Astrocyte (in vitro differentiated cells and primary cell): Measurements from ENCODE around the gene SOCS1. TPM values are rescaled to one million over a fixed set of nuclear protein-coding genes. Genes with fewer than 3 reads are reported as not detected.

ENCODE experiments used
- DNase-seq: peaks from one replicate; pipeline ENCODE4 v3.0.0-alpha.2; 2010; ENCODE audit warnings: low read depth
- FAIRE-seq: peaks from 2 replicates; lab custom pipeline; 2011; peaks lifted over from hg19 to GRCh38; lab: Jason Lieb, UNC
- H2AFZ ChIP-seq: 2 replicates; pipeline ENCODE4 v1.6.0; 2012; ENCODE audit warnings: low read depth, low read length, inconsistent platforms
- H3K27ac ChIP-seq: 2 replicates; pipeline ENCODE4 v1.5.1; 2011; ENCODE audit warnings: low read depth, low read length, inconsistent platforms
- H3K27me3 ChIP-seq: 2 replicates; pipeline ENCODE4 v1.6.0; 2011; ENCODE audit warnings: low read length, inconsistent platforms; ENCODE audit not compliant: insufficient read depth
- H3K36me3 ChIP-seq: 2 replicates; pipeline ENCODE4 v1.5.1; 2011; ENCODE audit warnings: low read length, inconsistent platforms; ENCODE audit not compliant: insufficient read depth
- H3K4me1 ChIP-seq: 2 replicates; pipeline ENCODE4 v1.5.1; 2011; ENCODE audit warnings: low read length, inconsistent platforms; ENCODE audit not compliant: insufficient read depth
- H3K4me2 ChIP-seq: 2 replicates; pipeline ENCODE4 v1.6.0; 2012; ENCODE audit warnings: low read length, inconsistent platforms
- H3K4me3 ChIP-seq: 2 replicates; pipeline ENCODE4 v1.5.1; 2011; ENCODE audit warnings: low read depth, mild to moderate bottlenecking, low read length, inconsistent platforms; ENCODE audit not compliant: insufficient read depth
- H3K79me2 ChIP-seq: 2 replicates; pipeline ENCODE4 v1.6.0; 2012; ENCODE audit warnings: mild to moderate bottlenecking, low read length, inconsistent platforms; ENCODE audit not compliant: insufficient read depth
- H3K9ac ChIP-seq: 2 replicates; pipeline ENCODE4 v1.6.0; 2012; ENCODE audit warnings: mild to moderate bottlenecking, low read length, inconsistent platforms
- H3K9me3 ChIP-seq: 2 replicates; pipeline ENCODE4 v1.5.1; 2012; ENCODE audit warnings: low read depth, mild to moderate bottlenecking, low read length, inconsistent platforms; ENCODE audit not compliant: insufficient read depth
- H4K20me1 ChIP-seq: 2 replicates; pipeline ENCODE4 v1.6.0; 2012; ENCODE audit warnings: low read length, inconsistent platforms; ENCODE audit not compliant: insufficient read depth
- H3K27ac Mint-ChIP-seq: one replicate; pipeline ENCODE4 v1.8.0; 2021; ENCODE audit warnings: mild to moderate bottlenecking, mixed read lengths; ENCODE audit not compliant: unreplicated experiment
- H3K27me3 Mint-ChIP-seq: one replicate; pipeline ENCODE4 v1.8.0; 2021; ENCODE audit warnings: low read depth, mixed read lengths; ENCODE audit not compliant: unreplicated experiment
- H3K36me3 Mint-ChIP-seq: one replicate; pipeline ENCODE4 v1.8.0; 2021; ENCODE audit warnings: low read depth, mixed read lengths; ENCODE audit not compliant: unreplicated experiment
- H3K4me1 Mint-ChIP-seq: one replicate; pipeline ENCODE4 v1.8.0; 2021; ENCODE audit warnings: low read depth, mixed read lengths; ENCODE audit not compliant: unreplicated experiment
- H3K4me3 Mint-ChIP-seq: one replicate; pipeline ENCODE4 v1.8.0; 2021; ENCODE audit warnings: mild to moderate bottlenecking, moderate library complexity, mixed read lengths; ENCODE audit not compliant: unreplicated experiment
- H3K9me3 Mint-ChIP-seq: one replicate; pipeline ENCODE4 v1.8.0; 2021; ENCODE audit warnings: mild to moderate bottlenecking, mixed read lengths; ENCODE audit not compliant: unreplicated experiment
- EZH2 ChIP-seq: IDR thresholded peaks from 2 replicates; pipeline ENCODE4 v1.6.1; 2012; ENCODE audit warnings: mild to moderate bottlenecking, low read length, inconsistent platforms; ENCODE audit not compliant: insufficient read depth
- total RNA-seq: library from RNA; stranded (reverse); gene quantifications from 2 replicates; pipeline ENCODE4 v1.2.1, GENCODE V29; 2021
- TF ChIP-seq, protein P1 (sequence below): IDR thresholded peaks from 2 replicates; pipeline ENCODE4 v1.5.1; 2011; ENCODE audit warnings: low read depth, mild to moderate bottlenecking, inconsistent platforms, low read length, moderate library complexity; ENCODE audit not compliant: insufficient read depth

SOCS1 gene
- total RNA-seq, 1 donor from 2014 or later: 16.0 TPM

GRCh38 chr16:11252482-11252931, 3.5 kb downstream of the SOCS1 start:
- DNase-seq: no peak
- no peak for FAIRE-seq
- Histone ChIP-seq H4K20me1 (peaks cover 47% of the 10 kb centered on the region), H3K27ac (peak overlapping the region; percentile 3), H3K27me3 (no peaks in the 10 kb centered on the region), H3K9ac (peak overlapping the region; percentile 33), H3K4me2 (peak overlapping the region; percentile 89), H3K36me3 (no peaks in the 10 kb centered on the region), H3K9me3 (no peaks in the 10 kb centered on the region), H3K79me2 (peaks cover 29% of the 10 kb centered on the region), H2AFZ (no peak overlapping the region), H3K4me3 (peak overlapping the region; percentile 40), H3K4me1 (peaks cover 40% of the 10 kb centered on the region)
- Mint-ChIP-seq H3K4me3 (peak overlapping the region; percentile 86), H3K27ac (no peak overlapping the region), H3K4me1 (peaks cover 20% of the 10 kb centered on the region), H3K27me3 (no peaks in the 10 kb centered on the region), H3K9me3 (no peaks in the 10 kb centered on the region), H3K36me3 (peaks cover 2% of the 10 kb centered on the region)
- TF ChIP-seq, protein P1, sequence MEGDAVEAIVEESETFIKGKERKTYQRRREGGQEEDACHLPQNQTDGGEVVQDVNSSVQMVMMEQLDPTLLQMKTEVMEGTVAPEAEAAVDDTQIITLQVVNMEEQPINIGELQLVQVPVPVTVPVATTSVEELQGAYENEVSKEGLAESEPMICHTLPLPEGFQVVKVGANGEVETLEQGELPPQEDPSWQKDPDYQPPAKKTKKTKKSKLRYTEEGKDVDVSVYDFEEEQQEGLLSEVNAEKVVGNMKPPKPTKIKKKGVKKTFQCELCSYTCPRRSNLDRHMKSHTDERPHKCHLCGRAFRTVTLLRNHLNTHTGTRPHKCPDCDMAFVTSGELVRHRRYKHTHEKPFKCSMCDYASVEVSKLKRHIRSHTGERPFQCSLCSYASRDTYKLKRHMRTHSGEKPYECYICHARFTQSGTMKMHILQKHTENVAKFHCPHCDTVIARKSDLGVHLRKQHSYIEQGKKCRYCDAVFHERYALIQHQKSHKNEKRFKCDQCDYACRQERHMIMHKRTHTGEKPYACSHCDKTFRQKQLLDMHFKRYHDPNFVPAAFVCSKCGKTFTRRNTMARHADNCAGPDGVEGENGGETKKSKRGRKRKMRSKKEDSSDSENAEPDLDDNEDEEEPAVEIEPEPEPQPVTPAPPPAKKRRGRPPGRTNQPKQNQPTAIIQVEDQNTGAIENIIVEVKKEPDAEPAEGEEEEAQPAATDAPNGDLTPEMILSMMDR: no peak
- TF ChIP-seq EZH2: no peak

DNA sequence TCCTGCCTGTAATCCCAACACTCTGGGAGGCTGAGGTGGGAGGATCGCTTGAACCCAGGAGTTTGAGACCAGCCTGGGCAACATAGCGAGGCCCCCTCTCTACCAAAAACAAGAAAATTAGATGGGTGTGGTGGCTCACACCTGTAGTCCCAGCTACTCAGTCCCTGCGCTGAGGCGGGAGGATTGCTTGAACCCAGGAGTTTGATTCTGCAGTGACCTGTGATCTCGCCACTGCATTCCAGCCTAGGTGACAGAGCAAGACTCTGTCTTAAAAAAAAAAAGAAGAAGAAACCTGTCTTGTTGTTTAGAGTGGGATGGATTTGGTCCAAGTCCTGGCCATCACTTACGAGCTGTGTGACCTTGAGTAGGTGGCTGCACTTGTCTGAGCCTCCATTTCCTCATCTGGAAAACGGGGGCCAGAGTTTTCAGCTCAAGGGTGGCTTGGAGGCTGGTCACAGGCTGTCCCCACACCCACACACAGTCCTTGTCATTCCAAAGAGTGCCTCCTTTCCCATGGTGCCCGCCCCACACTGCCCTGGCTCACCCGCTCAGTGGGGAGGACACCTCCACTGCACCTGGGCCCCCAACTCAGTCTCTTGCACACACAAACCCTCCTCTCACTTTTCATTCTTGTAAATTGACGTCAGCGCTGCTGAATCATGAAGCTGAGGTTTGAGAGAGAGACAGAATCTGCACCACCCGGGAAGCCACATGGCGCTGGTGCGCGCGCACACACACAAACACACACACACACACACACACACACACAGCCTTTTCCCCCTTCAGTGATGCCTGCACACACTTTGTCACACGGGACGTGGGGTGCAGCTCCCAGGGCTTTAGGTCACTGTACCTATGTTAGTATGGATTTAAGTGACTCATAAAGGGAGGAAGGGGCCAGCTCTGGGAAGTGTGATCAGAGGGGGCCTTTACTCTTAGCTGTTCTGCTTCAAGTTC, 4.2 kb downstream of the SOCS1 start:
- H3K4me3 Mint-ChIP-seq: peak overlapping the region; percentile 73
- Histone ChIP-seq H3K9ac (peak overlapping the region; percentile 33), H3K36me3 (no peaks in the 10 kb centered on the region), H3K27ac (peak overlapping the region; percentile 64), H3K79me2 (peaks cover 29% of the 10 kb centered on the region), H3K27me3 (no peaks in the 10 kb centered on the region), H2AFZ (no peak overlapping the region), H3K4me2 (peak overlapping the region; percentile 89), H3K9me3 (no peaks in the 10 kb centered on the region), H3K4me1 (peaks cover 36% of the 10 kb centered on the region), H4K20me1 (peaks cover 47% of the 10 kb centered on the region), H3K4me3 (peak overlapping the region; percentile 40)
- peaks cover 2% of the 10 kb centered on the region for H3K36me3 Mint-ChIP-seq
- no peaks in the 10 kb centered on the region for H3K27me3 Mint-ChIP-seq
- peak overlapping the region; percentile 66 for H3K27ac Mint-ChIP-seq
- FAIRE-seq (no peak), DNase-seq (peak; percentile 87)
- TF ChIP-seq EZH2: no peak
- TF ChIP-seq, protein P1: no peak
- peaks cover 16% of the 10 kb centered on the region for H3K4me1 Mint-ChIP-seq
- H3K9me3 Mint-ChIP-seq: no peaks in the 10 kb centered on the region
